AG09309 (cell line): Measurements from ENCODE around the gene BIK.

ENCODE experiments used
- DNase-seq: peaks from one replicate; pipeline ENCODE4 v3.0.0-alpha.2; 2010; ENCODE audit warnings: low read depth
- H3K4me3 ChIP-seq: 2 replicates; pipeline ENCODE4 v1.5.1; 2011; ENCODE audit warnings: mild to moderate bottlenecking, low read depth, low read length, moderate library complexity; ENCODE audit not compliant: control insufficient read depth
- CTCF ChIP-seq: IDR thresholded peaks from 2 replicates; pipeline ENCODE4 v1.5.1; 2011; ENCODE audit warnings: mild to moderate bottlenecking, low read depth, low read length, inconsistent platforms; ENCODE audit not compliant: insufficient read depth, control insufficient read depth; ENCODE audit errors: missing control alignments

The BIK gene

GRCh38 chr22:43092085-43092484 is 18.5 kb upstream of the BIK start:
- H3K4me3 ChIP-seq: no peak overlapping the region
- DNase-seq: no peak
- TF ChIP-seq CTCF: no peak

- H3K4me3 ChIP-seq: no peak overlapping the region
- DNase-seq: no peak
- TF ChIP-seq CTCF: no peak
Observed at GRCh38 chr22:43094085-43094484, 16.5 kb upstream of the BIK start.

- DNase-seq: no peak
- no peak for TF ChIP-seq CTCF
- no peak overlapping the region for H3K4me3 ChIP-seq
Observed at GRCh38 chr22:43094551-43094950, 16.0 kb upstream of the BIK start.

- H3K4me3 ChIP-seq: no peak overlapping the region
- TF ChIP-seq CTCF: no peak
- no peak for DNase-seq
Observed at GRCh38 chr22:43096420-43096819, 14.1 kb upstream of the BIK start.

GRCh38 chr22:43098356-43098755 is 12.2 kb upstream of the BIK start:
- DNase-seq: no peak
- no peak overlapping the region for H3K4me3 ChIP-seq
- no peak for TF ChIP-seq CTCF

GRCh38 chr22:43099095-43099494 is 11.5 kb upstream of the BIK start:
- H3K4me3 ChIP-seq: no peak overlapping the region
- no peak for DNase-seq
- TF ChIP-seq CTCF: no peak

GRCh38 chr22:43100225-43100624 is 10.3 kb upstream of the BIK start:
- DNase-seq: no peak
- TF ChIP-seq CTCF: no peak
- H3K4me3 ChIP-seq: no peak overlapping the region
